ENCODE measurements around the gene L1CAM.

GRCh38 chrX:153816831-153817690, 68.9 kb downstream of the L1CAM start:
- TF ChIP-seq CTCF (IDR thresholded peaks at IDR 0.05; ENCODE audit: poor library complexity) (no peak), EZH2phosphoT487 (IDR thresholded peaks at IDR 0.05; ENCODE audit: low read depth, severe bottlenecking, unreplicated experiment) (no peak)
